SKM-1 treated with dmso at 0.1 percent for 144 hours (cell line): ENCODE data around the gene XPR1.
"Not testable (repeated sequence)": the region's sequence is repeated elsewhere in the genome, so short reads cannot be mapped to it uniquely, and the experiment has no call there.

ENCODE experiments used
- DNase-seq: peaks from one replicate; lab custom pipeline; 2025; ENCODE audit not compliant: unreplicated experiment; lab: John Stamatoyannopoulos, UW

The XPR1 gene

DNA sequence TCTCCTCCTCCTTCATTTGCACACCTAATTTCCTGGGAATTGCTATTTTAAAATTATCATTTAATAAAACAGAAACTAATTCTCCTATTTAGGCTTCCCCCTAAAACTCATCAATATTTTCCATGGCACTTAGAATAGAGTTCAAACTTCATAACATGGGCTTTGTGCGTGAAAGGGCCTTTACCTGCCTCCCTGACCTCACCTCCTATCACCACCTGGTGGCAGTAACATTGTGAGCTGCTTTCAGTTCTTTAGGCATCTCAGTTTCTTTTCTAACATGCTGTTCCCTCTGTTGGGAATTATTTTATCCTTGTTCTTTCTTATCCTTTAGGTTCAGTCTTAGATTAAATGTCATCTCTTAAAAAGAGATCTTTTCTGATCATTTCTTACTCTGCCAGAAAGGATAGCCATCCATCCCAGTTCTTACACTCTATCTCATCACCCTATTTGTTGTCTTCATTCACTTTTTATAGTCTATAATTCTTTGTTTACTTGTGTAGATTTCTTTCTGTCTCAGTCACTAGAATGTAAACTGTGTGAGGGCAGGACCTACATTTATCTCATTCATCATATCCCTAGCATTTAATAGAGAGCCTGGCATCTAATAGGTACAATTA lies 147.1 kb downstream of the XPR1 start:
- DNase-seq, result peak; percentile 17

DNA sequence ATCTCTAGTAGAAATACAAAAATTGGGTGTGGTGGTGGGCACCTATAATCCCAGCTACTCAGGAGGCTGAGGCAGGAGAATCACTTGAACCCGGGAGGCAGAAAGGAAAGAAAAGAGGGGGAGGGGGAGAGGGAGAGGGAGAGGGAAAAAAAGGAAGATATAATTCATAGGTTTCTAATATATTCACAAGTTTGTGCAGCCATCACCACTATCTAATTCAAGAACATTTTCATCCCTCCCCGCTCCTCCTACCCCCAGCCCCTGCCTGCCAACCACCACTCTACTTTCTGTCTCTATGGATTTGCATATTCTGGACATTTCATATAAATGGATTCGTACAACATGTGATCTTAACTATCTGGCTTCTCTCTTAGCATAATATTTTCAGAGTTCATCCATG lies 147.8 kb downstream of the XPR1 start:
- no peak for DNase-seq

DNA sequence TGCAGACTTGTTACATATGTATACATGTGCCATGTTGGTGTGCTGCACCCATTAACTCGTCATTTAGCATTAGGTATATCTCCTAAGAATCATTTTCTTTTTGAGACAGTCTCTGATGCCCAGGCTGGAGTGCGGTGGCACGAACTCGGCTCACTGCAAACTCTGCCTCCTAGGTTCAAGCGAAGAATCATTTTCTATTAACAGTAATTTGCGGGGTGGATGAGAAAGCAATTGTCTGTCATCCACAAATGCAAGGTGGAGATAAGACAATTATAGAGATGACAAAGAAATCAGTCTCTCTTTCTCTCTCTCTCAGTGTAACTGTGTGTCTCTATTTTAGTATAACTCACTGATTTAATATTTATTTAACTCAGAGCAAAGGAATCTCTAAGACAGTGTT lies 149.9 kb downstream of the XPR1 start:
- no peak for DNase-seq

DNA sequence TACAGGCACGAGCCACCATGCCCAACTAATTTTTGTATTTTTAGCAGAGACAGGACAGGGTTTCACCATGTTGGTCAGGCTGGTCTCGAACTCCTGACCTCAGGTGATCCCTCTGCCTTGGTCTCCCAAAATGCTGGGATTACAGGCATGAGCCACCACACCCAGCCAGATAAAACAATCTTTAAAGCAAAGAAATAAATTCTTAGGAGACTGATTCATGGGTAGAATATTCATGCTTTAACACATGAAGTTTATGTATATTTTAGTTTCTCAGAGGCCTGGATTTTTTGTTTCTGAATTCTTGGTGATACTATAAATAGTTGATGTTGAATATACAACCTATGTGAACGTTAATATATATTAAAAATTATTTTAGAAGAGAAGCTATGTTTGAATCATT lies 153.5 kb downstream of the XPR1 start:
- no peak for DNase-seq

DNA sequence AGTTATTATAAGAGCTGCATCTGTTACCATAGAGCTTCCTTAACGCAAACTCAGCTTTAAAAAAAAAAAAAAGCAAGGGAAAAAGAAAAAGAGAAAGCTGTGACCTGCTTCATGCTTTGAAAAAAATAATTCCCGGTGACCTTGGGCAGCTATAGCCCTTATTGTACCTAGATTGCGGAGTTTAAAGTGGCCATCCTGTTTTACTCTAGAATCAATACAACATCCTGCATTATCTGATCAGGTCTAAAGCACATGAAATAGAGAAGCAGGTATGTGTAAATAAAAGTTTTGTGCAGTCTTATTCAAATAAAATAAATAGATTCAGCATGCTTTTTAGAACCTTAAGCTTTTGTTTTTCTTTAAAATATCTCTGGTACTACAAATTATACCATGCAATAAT lies 154.1 kb downstream of the XPR1 start:
- DNase-seq, result no peak

DNA sequence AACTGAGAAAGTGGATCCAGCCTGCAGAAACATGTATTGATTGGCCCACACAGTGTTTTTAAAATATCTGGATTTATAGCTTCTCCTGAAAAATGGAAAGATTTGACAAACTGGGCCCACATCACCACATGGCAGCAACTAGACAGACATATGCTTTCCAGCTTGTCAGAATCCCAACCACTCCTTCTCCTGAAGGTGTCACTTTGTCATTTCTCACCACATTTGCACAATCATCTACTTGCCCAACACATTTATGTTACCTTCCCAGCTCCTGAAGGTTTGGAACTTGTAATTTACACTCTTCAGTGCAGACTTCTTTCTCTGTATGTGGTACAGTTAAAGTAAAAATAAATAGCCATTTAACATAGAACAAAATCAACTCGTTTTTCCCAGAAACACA lies 154.8 kb downstream of the XPR1 start:
- DNase-seq, result no peak

DNA sequence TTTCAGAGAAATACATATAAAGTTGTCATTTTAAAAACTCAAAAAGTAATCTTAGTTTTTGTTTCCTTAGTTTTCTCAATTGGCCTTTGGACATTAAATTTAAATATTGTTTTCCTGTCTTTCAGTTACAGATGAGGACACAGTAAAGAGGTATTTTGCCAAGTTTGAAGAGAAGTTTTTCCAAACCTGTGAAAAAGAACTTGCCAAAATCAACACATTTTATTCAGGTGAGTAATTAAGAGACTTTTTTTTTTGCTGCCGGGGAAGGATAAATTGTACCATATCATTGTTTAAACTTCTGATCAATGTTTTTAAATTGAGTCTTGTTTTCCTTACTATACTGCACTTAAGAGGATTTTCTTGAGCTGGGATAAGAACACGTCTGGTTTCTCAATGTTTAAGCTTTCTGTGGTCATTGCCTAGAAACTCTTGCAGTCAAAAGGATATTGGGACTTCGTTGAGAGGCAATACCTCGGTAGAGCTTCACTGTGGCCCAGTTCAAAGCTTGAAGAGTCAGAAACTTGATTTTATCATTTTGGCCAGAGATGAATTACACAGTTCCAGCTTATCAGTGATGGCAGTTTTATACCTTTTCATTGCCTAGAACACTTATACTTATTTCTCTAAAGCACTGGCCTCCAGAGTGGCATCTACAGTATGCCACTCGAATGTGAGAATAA lies 155.9 kb downstream of the XPR1 start:
- DNase-seq, result no peak

DNA sequence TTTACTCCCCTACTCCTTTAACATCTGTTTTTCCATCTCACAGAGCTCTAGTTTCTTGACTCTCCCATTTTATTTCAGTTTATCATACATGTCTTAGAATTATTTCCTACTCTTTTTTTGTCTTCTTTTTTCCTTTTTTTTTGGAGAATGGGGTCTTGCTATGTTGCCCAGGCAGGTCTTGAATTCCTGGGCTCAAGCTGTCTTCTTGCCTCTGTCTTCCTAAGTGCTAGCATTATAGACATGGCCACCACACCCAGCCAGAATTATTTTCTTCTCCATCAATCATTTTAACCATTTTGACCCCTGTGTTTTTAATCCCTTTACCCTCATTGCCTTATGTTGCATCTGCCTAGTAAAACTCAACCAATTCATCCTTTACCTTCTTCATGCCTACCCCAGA lies 157.6 kb downstream of the XPR1 start:
- DNase-seq, result no peak

DNA sequence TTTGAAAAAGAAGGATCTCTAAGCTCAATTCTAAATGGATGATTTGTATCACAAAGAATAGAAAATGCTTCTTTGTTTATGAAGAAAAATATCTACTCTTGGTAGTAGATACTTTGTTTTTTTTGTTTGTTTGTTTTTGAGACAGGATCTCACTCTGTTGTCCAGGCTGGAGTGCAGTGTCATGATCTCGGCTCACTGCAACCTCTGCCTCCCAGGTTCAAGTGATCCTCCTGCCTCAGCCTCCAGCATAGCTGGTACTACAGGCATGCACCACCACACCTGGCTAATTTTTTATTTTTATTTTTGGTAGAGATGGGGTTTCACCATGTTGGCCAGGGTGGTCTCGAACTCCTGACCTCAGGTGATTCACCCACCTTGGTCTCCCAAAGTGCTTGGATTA lies 159.3 kb downstream of the XPR1 start:
- not testable (repeated sequence) for DNase-seq

DNA sequence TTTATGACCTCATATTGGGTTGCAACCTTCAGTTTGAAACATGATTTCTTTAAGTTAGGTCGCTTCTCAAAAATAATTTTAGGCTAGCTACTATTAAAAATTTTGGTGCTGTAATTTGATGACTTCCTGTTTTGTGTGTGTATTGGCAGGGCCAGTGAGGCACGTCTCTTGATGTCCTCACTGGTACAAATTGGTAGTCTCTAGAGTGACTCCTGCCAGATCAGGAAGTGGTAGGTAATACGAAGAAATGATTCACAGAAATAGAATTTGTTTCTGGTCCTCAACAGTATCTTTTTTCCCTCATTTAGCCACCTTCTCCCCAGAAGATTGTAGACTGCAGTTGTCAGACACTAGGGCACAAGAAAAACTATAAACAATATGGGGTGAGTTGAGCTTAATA lies 160.0 kb downstream of the XPR1 start:
- no peak for DNase-seq

DNA sequence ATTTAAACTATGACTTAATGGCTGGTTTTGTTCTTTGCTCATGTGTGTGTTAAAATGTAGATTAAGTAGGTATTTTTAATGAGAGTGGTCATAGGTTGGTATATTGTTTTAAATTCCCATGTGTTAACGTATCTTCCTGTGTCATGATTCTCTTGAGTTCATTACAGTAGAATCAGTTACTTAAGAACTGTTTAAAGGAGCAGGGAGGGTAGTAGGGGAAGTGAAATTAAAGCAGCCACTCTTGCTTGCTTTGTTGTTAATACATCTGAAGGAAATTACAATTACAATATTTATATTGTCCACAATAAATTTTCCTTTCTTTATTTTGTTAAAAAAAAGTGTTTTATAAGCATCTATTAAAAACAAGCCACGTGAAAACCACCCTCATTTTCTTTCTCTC lies 161.6 kb downstream of the XPR1 start:
- no peak for DNase-seq

DNA sequence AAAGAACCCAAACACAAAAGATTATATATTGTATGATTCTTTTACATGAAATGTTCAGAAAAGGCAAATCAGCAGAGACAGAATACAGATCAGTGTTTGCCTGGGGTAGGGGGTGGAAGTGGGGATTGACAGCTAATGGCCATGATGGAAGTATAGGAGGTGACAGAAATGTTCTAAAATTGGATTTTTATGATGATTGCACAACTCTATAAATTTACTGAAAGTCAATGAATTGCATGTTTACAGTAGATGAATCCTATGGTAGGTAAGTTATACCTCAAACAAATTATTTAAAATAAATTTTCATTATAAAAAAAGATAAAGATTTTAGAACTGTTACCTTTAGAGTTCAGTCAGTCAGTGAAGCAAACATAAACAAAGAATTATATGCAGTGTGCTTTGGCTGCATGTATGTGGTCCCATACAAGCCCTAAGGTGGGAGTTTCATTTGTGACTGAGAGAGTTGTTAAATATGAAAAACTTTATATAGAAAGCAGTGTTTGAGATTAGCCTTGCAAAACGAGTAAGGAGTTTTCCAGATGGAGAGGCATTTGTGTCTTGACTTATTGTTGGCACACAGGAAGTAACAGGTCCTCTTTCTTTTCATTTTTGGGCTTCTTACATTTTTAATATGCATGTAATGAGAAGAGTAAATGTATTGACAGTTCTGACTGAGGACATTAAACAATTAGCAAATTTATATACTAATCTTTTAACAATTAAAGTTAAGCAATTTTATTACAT lies 165.2 kb downstream of the XPR1 start:
- no peak for DNase-seq

DNA sequence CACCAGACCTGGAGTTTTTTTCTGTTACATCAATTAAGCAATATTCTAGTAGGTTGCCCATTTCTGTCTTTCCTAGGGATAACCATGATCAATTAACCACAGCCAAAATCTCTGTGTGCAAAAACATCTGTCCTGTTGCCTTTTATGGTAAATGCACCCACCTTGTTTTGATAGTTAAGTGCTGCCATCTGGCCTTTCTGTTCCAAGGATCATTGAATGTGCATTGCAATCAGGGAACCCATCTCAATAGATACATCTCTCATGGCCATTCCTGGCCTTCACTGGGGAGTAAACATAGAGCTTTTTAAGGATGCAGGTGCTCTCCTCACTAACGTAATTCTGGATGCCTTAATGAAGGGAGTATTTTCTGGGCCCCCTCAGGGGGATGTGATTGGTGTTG lies 169.1 kb downstream of the XPR1 start:
- DNase-seq, result no peak

DNA sequence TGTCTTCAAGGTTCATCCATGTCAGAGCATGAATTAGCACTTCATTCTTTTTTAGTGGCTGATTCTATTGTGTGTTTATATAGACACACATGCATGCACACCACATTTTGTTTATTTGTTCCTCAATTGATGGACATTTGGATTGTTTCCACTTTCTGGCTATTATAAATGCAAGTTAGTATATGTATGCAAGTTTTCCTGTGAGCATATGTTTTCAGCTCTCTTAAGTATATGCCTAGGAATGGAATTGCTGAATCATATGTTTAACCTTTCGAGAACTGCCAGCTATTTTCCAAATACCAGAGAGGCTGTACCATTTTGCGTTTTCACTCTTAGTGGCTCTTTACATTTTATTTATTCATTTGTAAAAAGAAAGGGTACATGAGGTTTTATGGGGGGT lies 171.0 kb downstream of the XPR1 start:
- no peak for DNase-seq

DNA sequence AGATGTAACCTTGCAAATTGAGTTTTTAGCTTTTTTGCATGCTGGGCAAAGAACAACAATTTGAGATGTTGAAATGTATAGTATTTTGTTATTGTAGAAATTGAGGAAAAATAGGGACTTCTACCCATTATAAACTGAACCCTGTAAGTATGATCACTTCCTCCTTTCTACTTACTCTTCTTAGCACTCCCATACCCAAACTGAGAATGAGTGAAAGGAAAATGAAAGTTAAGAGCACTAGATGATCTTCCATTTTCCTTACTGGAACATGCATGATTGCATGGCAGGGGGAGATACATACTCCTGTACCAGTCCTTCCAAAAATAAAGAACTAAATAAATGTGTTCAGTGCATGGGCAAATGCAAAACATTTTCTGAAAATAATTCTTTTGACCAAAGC lies 173.5 kb downstream of the XPR1 start:
- no peak for DNase-seq

DNA sequence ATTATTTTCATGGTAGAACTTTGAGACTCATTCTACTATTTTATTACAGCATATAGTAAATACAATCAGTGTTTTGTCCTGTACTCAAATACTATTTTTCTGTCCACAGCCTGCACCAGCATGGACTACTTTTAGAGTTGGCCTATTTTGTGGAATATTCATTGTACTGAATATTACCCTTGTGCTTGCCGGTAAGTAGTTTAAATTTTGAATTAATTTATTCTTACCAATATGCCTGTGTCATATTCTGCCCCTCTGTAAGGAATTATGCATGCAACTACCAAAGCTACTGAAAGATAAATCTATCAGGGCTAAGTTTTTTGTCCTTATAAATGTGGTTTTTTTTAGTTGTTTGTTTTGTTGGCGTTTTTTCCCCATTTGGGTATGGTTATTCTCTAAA lies 179.5 kb downstream of the XPR1 start:
- DNase-seq, result no peak

DNA sequence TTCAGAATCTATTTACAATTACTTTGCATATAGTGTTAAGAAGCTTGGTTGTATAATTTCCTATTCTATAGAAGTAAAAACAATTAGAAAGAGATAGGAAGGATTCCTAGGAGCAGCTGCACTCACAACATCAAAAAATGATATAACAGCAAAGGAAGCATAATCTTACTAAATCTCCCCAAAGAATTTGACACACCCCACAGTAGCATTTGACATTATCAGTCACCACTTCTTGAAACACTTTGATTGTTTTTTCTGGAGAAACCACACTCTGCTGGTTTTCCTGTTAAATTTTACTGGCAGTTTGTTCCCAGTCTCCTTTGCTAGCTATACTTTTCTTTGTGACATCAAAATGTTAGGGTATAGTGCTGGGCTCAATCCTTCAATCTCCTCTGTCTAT lies 180.1 kb downstream of the XPR1 start:
- DNase-seq, result no peak

DNA sequence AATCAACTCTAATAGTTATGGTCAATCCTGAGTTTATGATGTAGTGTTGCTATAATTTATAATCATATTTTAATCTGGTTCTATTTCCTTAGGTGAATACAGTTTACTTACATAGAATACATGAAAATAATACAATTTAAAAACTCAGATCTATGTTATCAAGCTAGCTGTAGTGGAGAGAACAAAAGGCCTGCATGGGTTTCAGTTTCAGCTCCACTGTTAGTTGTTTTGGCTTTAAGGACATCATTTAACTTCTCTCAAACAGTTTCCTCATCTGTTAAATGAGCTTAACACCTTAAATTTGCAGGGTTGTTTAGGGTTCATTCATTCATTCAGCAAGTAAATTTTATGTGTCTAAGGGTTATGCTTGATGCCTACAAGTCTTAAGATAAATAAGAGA lies 182.4 kb downstream of the XPR1 start:
- no peak for DNase-seq

DNA sequence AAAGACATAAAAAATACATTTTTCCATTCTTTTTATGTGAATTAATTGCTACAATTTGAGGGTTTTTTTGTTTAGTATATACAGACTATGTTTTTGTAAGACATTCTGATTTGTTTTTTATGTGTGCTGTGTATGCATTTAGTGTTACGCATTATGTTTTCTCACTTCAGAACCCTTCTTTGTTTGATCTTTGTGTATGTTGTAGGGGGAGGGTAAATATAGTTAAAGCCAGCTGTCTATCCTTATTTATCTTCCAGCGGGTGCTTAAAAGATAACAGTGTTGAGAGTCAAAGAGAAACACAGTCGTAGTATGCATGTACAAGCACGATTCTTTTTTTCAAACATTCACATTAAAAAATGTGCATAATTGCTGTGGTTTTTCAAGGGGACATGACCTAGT lies 183.4 kb downstream of the XPR1 start:
- DNase-seq, result no peak

DNA sequence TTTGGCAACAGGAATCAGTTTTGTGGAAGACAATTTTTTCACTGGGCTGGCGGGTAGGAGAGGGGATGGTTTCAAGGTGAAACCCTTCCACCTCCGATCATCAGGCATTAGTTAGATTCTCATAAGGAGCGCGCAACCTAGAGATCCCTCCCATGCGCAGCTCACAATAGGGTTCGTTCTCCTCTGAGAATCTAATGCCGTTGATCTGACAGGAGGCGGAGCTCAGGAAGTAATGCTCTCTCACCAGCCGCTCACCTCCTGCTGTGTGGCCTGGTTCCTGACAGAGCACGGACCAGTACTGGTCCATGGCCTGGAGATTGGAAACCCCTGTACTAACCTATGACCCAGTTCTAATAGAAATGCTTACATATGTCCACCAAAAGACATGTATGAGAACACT lies 184.3 kb downstream of the XPR1 start:
- DNase-seq, result no peak

DNA sequence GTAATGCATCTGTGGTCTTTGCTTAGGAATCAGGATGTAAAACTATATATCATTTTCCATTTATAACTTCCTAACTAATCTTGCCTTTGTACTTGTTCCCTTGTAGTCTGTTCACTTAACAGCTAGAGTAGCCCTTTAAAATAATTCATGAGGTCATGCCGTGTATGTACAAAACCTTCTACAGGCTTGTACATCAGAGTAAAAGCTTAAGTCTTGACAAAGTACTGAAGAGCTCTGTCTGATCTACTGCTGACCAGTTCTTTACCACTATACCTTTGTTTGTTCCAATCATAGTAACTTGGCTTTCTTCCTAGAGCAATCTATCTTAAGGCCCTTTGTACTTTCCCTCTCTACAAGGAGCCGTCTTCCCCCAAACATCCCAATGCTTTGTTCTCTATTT lies 190.1 kb downstream of the XPR1 start:
- no peak for DNase-seq

DNA sequence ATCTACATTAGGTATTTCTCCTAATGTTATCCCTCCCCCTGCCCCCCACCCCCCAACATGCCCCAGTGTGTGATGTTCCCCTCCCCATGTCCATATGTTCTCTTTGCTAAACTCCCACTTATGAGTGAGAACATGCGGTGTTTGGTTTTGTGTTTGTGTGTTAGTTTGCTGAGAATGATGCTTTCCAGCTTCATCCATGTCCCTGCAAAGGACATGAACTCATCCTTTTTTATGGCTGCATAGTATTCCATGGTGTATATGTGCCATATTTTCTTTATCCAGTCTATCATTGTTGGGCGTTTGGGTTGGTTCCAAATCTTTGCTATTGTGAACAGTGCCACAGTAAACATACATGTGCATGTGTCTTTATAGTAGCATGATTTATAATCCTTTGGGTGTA lies 199.7 kb downstream of the XPR1 start:
- DNase-seq, result not testable (repeated sequence)

DNA sequence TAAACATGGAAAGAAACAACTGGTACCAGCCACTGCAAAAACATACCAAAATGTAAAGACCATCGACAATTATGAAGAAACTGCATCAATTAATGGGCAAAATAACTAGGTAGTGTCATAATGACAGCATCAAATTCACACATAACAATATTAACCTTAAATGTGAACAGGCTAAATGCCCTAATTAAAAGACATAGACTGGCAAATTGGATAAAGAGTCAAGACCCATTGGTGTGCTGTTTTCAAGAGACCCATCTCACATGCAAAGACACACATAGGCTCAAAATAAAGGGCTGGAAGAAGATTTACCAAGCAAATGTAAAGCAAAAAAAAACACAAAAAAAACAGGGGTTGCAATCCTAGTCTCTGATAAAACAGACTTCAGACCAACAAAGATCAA lies 201.4 kb downstream of the XPR1 start:
- not testable (repeated sequence) for DNase-seq
